ENCODE data around the gene B3GALT5.
"Not testable (repeated sequence)": the region's sequence is repeated elsewhere in the genome, so short reads cannot be mapped to it uniquely, and the experiment has no call there.

Gene B3GALT5

DNA sequence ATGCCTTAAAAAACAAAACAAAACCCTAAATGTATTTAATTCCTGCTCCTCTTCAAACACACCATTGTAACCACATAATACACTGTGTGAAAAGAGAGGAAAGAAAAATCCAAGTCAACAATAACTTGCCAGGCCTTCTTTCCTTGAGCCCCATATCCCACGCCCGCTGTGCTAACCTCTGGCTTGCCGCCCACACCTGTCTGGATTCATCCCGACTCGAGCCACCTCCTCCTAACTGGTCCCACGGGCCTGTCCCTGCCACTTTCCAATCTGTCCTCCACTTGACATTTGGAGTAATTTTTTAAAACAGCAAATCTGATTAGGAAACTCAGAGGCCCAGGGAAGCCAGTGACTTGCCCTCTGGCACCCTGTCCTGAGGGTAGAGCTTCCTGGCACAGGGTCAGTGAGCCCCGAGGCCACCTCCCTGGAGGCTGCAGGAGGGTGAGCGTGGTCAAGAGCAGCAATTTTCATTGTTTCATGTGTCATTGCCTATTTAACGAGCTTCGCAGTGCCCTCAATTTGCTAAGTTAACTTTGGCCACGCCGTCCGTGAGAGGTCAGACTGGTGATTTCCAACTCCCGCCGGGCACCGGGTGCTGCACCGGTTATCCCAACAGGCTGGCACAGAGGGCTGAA lies 54.1 kb downstream of the B3GALT5 start:
- no peak for DNase-seq (ENCODE audit: low spot score)

DNA sequence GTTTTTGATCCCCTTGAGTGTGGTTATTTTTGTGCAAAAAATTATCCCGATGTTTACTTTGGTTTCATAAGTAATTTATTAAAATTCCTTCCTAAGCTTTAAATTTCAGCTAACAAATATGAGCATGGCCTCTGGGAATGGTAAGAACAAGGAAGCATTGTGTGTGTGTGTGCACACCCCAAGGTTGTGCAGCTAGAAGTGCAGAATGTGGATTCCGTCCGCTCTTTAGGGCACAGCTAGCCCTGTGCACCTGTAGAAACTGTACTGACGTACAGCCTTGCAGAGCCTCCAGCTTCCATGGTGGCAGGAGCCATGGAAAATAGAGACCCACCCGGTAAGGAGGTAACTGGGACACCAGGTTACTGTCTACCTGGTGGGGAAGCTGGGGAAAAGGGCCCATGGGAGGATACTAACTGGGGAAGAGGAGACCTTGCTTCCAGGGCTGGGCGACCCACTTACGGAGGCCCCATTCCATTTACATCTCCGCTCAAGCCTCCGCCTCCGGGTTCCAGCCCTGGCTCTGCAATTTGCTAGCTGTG lies 54.7 kb downstream of the B3GALT5 start:
- no peak for DNase-seq (ENCODE audit: low spot score)

DNA sequence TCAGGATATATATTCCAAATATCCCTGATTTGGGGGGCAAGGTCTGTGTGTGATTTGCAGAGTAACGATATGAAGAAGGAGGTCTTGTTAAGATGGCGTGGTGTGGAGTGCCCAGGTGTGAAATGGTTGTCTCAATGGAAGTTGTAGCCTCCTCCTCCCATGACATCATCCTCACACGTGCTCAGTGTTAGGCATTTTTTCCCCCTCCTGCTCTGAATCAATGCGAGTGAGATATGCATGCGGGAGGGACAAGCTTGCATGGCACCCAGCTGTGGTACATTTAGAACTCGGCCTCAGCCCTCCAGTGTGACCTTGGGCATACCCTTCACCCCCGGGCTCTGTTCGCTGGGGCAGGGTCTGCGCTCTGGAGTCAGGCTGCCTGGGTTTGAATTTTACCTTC lies 55.6 kb downstream of the B3GALT5 start:
- no peak for DNase-seq (ENCODE audit: low spot score)

DNA sequence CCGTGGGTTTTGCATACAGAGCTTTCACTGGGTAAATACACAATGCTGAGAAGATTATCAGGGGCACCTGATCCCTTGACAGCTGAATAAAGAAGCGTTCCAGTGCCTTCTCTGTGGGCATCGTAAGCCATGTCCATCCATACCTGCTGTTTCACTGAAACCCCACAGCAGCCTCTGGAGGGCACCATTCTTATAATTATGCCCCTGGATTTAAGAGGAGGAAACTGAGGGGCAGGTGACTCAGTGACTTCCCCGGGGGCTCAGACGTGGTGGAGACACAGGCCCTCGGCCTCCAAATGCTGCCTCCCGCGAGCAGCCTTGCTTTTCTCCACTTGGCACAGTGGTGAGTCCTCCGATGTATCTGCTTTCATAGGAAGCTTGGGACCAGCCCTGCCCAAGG lies 56.7 kb downstream of the B3GALT5 start:
- no peak for DNase-seq (ENCODE audit: low spot score)

DNA sequence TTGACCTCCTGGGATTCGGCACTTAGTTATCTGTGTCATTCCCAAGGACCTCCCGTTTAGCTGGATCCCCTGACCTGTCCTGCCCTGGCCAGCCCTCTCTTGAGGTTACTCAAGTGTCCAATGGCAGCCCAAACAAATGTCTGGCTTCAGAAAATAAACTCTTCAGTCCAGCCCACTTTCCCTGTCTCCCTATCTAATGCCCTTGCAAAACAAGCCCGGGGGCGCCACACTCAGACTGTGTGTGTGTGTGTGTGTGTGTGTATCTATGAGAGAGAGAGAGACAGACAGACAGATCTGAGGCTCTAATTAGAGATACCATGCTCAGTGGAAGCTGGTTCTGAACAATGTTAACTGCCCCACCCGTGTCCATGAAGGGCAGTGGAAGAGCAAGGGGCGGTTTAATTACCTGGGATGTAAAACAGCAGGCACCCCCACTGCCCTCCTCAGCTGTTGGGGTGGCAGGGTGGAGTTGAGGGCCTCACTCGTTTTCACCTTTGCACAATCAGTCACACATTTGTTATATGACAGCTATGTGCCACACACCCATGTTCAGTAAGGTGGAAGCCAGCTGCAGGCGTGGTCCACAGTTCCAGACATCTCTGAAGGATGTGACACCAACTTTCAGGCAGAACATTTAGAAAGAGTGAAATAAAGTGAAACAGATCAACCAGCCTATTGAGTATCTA lies 57.4 kb downstream of the B3GALT5 start:
- DNase-seq (ENCODE audit: low spot score): no peak

DNA sequence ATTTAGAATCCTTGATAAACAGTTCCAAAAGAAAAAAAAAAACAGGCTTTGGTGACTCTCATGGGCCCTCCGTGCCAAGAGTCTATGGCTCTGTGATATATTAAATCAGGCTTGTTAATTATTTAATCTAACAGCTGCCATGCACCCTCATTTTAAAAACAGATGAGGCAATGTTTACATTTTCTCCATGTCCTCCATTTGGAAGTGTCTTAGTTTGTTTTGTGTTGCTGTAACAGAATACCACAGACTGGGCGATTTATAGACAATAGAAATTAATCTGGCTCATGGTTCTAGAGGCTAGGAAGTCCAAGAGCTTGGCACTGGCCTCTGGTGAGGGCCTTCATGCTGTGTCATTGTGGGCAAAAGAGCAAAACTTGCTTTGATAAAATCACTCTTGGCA lies 58.0 kb downstream of the B3GALT5 start:
- no peak for DNase-seq (ENCODE audit: low spot score)

DNA sequence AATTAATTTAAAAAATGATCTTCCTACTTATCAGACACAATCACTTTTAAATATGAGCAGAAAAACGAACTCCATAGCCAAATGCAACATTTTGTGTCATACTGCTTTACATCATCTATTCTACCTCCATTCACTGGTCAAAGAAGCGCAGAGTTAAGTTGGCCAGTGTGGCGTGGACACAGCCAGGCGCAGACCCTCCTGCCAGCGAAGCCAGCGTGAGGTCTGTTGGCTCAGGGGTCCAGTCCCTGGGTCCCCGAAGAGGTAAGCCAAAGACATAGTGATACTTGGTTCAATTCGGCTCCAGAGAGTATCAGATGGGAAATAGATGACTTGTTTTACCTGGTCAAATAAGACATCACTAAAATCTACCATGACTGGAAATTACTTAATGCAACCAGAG lies 59.2 kb downstream of the B3GALT5 start:
- no peak for DNase-seq (ENCODE audit: low spot score)

DNA sequence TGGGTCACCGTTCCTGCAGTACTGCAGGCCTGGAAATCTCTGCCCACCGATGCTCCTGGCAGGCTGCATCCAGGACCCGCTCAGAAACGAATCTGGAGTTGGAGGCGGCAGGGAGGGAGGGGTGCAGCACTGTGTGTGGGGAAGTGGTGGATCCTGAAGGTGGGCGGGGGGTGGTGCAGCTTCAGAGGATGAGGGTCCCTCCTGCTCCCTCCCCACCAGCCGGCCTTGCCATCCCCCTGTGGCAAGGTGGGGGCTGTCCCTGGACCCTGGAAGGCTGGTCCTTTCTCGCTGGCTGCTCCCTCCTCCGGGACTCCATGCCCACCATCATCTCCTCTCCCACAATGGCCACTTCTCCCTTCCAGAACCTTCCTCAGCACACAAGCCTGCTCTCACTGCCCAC lies 60.4 kb downstream of the B3GALT5 start:
- DNase-seq (ENCODE audit: low spot score): no peak

DNA sequence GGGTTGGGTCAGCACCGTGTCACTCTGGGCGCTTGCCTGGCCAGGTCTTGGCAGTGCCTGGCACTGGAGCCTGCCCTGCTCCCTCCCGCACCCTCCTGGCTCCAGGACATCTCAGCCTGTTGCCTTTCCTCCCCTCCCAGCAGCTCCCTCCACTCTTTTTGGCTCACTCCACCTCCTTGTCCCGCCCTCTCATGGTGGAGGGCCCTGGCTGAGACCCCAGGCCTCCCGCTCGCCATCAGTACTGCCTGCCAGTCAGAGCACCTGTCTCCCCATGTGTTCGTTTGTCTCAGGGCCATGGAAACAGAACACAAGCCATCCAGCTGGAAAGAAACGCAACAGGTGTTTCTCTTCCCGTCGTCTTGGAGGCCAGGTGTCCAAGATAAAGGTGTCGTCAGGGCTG lies 61.0 kb downstream of the B3GALT5 start:
- no peak for DNase-seq (ENCODE audit: low spot score)

DNA sequence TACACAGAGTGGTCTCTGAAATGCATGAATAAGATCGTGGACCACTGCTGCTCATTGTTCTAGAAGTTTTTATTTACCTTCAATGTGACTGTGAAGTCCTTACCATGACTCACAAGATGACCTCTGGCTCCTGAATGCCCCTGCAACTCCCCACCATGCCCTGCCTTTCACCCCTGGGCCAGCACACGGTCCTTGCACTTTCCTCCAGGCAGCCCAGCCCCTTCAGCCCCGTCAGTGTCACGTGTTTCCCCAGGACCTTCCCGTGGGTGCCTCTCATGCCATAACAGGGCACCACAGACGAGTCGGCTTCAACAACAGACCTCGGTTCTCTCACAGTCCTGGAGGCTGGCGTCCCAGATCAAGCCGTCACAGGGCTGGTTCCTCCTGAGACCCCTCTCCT lies 62.1 kb downstream of the B3GALT5 start:
- DNase-seq (ENCODE audit: low spot score): no peak

DNA sequence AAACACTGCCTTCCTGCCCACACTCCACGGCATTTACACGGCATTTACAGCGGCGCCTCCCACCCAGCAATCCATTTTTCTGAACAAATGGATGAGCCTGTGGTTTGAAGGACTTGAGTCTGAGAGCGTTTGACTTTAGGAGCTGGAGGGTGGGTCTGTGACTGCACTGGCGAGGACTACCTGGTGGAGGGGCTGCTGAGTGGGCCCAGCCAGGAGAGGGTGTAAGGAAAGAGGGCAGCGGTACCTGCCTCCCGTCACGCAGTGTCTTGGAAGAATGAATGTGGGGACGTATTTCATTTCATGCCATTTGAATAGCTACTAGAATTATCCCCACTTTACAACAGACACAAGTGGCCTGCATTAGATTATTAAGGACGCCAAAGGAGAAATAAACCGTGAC lies 62.9 kb downstream of the B3GALT5 start:
- peak; percentile 70 for DNase-seq (ENCODE audit: low spot score)

DNA sequence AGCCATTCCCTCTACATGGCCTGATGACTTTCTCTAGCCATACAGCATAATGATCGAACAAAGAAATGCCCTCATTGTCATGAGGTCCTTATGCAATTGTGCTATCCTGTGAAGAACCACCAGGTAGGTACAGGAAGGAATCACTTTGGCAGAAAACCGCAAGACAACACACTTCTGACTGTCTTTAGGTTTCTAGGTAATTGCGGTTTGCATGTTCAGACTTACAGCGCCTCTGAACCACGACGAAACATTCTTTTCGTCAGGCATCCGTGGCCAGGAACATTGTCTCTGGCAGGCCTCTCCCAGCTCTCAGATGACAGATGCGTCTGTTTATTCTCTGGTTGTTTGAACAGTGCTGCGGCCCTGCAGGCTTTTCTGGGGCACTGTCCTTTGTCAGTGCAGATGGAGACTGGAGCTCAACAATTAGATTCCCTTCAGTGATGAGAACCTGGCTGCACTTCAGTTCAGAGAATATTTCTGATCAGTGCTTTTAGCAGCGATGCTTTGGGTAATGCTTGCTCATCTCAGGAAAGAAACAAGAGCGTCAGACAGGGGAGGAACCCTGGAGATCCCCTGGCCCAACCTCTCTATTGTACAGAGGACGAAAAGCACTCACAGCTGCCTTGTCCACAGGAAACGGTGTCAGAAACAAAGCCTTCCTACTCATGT lies 63.4 kb downstream of the B3GALT5 start:
- peak; percentile 98 for DNase-seq (ENCODE audit: low spot score)

DNA sequence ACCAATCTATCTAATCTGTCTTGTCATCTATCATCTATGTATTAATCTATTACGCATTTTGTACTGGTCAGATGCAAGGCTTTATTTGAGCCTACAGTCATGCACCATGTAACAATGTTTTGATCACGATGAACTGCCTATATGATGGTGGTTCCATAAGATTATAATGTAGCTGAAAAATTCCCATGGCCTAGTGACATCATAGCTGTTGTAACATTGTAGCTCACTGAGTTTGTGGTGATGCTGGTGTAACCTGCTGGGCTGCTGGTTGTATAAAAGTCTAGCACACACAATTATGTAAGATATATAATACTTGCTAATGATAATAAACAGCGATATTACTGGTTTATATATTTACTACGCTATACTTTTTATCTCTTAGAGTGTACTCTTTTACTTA lies 67.5 kb downstream of the B3GALT5 start:
- no peak for DNase-seq (ENCODE audit: low spot score)

DNA sequence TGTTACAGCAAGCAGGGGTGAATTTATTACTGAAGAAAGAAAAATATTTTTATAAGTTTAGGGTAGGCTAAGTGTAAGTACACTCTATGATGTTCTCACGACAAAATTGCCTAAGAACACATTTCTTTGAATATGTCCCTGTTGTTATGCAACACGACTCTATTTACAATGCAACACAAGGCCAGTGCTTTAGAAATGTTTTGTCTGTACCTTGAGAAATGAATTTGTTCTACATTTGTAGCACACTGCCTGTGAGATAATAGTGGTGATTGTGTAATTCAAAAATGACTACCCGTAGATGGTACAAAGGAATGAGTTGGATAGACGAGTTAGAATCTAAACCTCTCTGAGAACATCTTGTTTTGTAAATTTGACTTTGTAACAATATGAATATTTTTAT lies 68.5 kb downstream of the B3GALT5 start:
- no peak for DNase-seq (ENCODE audit: low spot score)

DNA sequence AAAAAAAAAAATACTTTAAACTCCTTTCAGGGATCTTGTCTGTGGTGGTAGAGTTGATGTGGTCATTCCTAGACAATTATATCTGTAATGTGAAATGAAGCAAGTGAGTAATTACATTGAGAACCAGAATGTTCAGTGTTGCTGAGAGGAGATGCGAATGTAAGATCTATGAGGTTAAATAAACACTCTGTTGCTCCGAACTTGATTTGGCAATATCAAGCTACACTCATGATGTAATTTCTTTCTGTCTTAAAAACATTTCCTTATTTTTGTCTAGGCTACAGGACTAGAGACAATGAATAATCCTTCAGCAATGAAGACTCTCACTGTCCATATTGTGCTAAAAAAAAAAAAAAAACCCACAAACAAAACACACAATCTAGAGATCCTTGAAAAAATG lies 69.1 kb downstream of the B3GALT5 start:
- DNase-seq (ENCODE audit: low spot score): no peak

DNA sequence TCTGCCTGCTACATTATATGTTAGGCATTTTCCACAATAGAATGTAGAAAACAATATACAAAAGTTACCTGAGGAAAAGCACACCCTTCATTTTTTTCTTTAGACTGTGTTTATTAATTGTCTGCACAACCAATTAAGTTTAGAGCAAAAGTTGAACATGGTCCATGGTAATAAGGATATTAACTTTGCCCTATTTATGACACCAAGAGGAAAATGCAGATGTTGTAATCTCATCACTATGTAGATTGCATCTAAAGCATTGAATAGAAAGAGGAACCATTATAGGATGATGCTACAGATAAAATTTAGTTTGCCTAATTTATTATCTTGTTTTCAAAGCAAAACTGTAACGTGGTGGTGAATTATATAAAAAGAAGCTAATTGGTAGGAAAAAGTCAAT lies 72.5 kb downstream of the B3GALT5 start:
- no peak for DNase-seq (ENCODE audit: low spot score)

DNA sequence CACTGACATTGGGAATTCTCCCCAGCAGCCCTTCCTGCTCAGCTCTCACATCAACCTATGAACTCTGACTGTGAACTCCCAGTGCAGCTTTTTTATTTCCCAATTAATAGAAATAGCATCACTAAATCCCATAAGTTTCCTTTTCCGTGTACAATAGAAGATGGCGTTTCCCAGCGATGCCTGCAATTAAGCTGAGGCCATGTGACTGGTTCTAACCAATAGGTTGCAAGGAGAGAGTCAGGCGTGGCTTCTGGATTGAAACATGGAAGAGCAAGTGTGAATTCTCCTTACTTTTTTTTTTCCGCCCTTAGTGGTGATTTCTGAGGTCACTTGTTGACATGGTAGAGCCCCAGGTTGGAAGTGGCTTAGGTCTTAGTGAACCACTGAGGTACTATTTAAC lies 73.3 kb downstream of the B3GALT5 start:
- no peak for DNase-seq (ENCODE audit: low spot score)

DNA sequence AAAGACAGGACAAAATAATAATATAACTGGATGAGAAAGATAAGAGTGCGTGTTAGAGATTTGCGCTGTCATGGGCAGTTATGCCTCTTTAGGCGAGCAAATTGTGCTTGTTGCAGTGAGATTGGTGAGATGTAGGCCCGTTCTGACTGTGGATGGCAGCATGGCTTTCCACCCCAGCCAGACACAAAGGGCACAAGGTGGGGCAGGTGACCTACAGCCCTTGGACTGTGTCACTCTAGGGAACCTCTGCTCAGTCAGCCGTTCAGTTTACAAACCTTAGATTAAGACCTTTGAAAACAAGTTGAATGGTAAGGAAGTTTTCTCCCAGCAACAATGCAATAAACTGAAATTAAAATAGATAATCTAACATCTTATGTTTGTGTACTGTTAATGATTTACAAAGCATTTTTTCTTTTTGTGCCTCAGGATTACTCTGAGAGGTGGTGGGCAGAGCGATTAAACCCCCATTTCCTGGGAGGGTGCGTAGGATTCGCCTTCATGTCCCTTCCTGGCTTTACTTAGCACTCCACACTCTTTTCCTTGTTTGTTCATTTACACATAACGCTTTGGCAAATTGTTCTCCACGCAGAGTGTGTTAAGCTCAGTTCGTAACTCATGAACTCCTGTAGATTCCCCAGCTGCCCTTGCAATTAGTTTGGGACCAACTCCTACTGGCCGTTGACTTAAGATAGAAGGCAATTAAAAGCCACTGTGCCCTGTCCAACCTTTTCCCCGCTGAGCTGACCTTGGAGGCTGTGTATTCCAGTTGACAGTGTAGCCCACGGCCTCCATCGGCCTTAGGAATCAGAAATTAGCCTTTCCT lies 74.1 kb downstream of the B3GALT5 start:
- no peak for DNase-seq (ENCODE audit: low spot score)

DNA sequence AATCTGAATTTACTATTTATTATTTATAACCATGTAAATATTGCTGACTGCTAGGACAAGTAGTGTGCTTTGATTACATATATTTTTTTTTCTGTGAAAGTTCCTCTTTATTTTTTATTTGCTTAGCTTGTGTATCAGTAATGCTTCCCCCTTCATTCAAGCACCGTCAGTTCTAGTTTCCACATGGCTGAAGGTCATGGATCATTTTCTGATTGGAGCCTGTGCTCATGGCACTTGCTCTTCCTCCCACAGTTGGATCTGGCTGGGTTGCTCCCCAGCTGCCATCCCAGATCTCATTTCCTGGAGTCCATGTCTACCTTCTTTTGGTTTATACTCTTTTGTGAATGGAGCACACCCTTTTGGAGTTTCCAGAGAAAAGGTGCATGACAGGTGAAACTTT lies 75.3 kb downstream of the B3GALT5 start:
- DNase-seq (ENCODE audit: low spot score): no peak

DNA sequence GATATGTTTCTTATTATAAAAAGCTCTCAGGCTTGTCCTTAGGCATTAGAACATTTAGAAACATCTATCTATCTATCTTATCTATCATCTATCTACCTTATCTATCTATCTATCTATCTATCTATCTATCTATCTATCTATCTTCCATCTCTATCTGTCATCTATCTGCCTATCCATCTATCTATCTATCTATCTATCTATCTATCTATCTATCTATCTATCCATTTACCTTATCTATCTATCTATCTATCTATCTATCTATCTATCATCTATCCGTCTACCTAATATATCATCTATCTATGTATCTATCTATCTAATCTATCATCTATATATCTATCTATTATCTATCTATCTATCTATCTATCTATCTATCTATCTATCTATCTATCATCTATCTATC lies 77.1 kb downstream of the B3GALT5 start:
- not testable (repeated sequence) for DNase-seq (ENCODE audit: low spot score)

DNA sequence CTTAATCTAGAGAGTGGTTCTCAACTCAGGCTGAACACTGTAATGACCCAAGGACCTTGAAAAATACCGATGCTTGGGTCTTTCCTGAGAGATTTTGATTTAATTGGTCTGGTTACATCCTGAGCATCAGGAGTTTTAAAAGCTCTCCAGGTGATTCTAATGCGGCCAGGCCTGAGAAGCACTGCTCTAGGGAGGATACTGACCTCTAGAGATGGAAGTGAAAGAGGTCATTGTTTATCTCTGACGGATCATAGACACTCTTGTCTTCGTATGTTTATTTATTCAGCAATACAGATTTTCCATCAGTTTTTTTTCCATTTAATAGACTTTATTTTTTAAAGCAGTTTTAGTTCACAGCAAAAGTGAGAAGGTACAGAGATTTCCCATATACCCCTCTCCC lies 77.7 kb downstream of the B3GALT5 start:
- DNase-seq (ENCODE audit: low spot score): no peak

DNA sequence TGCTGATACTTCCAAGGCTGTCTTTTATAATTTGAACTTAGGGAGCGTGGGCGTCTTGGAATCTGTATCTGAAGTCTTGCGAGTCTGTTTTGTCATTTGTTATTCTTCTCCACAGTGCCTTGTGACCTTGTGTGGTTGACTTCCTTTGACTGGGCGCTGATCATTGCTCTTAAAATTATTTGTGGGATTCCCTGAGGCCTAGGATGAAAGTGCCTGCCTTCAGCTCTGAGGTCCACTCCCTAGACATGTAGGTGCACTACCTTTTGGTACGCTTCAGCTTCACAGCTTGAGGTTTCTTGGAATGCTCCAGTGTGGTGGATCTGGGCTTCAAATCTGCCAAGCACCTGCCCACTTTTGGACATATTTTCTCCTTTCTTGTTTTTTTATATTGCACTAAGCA lies 82.0 kb downstream of the B3GALT5 start:
- DNase-seq (ENCODE audit: low spot score): no peak

Data from SK-N-DZ (cell line).